ENCODE results near the gene RSPO4.

DNA sequence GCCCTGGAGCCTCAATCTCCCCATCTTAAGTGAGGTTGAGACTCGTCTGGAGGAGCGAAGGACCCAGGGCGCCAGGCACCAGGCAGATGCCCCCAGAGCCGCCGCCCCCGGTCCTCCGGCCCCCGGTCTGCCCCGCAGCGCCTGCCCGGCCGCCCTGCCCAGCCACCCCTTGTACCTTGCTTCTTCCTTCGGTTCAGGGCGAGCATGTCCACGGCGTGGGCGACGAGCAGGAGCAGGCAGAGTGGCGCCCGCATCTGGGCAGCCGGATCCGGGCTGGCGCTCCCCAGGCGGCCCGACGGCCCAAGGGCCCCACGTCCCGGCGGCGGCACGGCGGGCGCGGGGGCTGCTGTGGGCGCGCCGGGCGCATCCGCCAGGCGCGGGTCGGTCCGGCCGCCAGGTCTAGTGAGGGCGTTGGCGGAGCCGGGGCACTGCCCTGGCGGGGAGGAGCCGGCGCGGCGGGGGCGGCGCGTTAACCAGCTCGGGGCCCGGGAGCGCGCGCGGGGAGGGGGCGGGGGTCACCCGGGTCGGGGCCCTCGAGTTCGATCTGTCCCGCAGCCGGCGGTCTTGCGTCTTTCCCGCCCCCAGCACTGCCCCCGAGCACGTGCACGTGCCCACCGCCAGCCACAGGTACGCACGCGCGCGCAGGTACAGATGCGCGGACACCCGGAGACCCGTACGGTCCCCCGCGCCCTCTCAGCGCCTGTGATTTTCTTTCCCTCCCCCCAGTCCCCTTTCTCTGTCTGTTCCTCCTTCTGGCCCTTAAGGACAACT, at the start of gene RSPO4:
- TF ChIP-seq CTCF (optimal IDR thresholded peaks at IDR 0.05 in 1 of 3, IDR thresholded peaks at IDR 0.05 in 1 of 3, conservative IDR thresholded peaks at IDR 0.05 in 1 of 3; ENCODE audit: extremely low read depth in 1 of 3, insufficient read depth in 2 of 3, low read length in 3 of 3) = no peak
- no peak for TF ChIP-seq EZH2 (IDR thresholded peaks at IDR 0.05; ENCODE audit: low read length)

All from keratinocyte (primary cell).